ENCODE measurements around the gene HACD2.
"Not testable (repeated sequence)": the region's sequence is repeated elsewhere in the genome, so short reads cannot be mapped to it uniquely, and the experiment has no call there.

Gene HACD2

DNA sequence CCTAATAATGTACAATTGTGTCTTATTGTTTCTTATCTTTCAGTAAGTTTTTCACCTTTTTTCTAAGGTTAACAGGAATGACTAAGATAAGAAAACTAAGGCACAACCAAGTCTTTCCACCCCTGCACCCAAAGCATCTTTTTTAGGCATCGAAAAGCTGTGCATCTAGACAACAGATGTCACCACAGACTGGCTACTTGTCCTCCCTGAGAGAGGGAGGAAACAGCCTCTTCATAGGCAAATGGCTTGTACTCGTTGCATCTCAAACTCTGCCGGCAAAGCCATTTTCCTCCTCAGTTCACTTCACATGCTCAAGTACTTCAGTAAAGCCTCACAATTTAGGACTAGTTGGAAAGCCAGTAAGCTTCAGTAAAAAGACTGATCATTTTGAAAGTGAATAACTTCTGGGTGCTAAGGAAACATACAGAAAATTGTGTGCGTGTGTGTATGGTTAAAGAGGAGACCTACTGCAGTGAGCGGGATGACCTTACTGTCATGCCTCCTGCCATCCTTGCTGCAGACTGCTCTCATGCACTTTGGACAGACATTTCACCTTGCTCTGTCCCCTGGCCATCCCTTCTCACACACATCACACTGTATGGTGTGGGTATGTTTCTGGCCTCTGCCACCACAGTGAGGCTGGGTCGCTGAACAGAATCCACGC, 36.5 kb upstream of the HACD2 start:
- Mint-ChIP-seq H3K27ac (no peak overlapping the region), H3K36me3 (no peaks in the 10 kb centered on the region), H3K9me3 (no peaks in the 10 kb centered on the region), H3K27me3 (peaks cover 5% of the 10 kb centered on the region), H3K4me1 (no peaks in the 10 kb centered on the region), H3K4me3 (no peak overlapping the region)
- no peak for DNase-seq
- CTCF ChIA-PET, result interaction anchor here (0.7 kb wide), 1 partner anchor 132 kb away, joined by 3 read pairs; no protein-coding TSS in a partner anchor

DNA sequence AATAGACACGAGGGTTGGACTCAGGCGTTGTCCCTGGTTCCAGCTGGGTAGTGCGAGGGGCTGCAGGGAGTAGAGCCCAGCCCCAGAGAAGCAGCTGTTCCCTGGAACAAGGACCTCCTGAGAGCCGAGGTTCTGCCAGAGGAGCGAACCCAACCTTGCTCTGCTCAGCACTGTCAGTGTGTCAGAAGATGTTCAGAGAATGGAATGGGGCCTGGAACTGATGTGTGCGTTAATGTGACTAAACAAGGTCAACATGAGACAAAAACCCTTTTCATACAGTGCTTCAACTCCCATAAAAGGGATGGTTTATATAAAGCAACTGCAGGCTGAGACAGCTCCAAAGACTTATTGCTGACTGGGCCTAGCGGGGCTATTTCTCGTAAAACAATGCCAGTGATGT, 35.5 kb upstream of the HACD2 start:
- H3K4me3 Mint-ChIP-seq, result no peak overlapping the region
- CTCF ChIA-PET, result no interaction called here
- peaks cover 5% of the 10 kb centered on the region for H3K27me3 Mint-ChIP-seq
- no peaks in the 10 kb centered on the region for H3K4me1 Mint-ChIP-seq
- no peaks in the 10 kb centered on the region for H3K36me3 Mint-ChIP-seq
- no peak overlapping the region for H3K27ac Mint-ChIP-seq
- H3K9me3 Mint-ChIP-seq, result no peaks in the 10 kb centered on the region
- DNase-seq, result no peak

DNA sequence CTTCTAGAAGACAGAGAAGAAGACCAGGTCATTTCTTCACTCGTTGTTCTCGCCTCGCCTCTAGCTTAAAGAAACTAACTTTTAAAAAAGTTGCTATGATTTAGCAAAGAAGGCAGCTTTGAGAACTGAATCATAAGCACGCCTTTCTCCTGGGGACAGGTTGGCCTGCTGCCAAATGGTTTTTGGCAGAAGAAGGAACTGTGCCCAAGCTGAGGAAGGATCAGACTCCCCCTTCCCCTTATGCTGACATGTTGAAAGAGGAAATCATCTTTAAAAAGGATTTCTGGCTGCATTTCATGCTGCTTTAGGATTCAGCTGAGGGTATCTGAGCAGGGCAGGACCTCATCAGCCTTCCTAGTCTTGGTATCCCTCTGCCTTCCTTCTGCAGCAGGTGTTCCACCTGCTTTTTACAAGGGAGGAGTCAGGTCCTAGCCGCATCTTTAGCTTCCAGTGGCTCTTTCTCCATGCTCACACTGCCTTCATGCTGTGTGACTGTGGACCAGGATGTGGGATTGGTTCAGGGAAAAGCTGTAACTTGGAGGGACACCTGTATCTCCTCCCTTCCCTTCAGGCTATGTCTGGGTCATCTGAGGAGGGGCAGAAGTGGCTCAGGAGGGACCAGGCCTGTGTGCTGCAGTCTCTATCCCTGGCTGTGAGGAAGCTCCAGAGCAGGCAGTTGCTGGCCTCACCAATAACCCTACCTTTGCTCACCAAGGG, 34.1 kb upstream of the HACD2 start:
- no peak overlapping the region for H3K27ac Mint-ChIP-seq
- peaks cover 5% of the 10 kb centered on the region for H3K27me3 Mint-ChIP-seq
- H3K4me3 Mint-ChIP-seq, result no peak overlapping the region
- no peak for DNase-seq
- H3K9me3 Mint-ChIP-seq, result no peaks in the 10 kb centered on the region
- no peaks in the 10 kb centered on the region for H3K4me1 Mint-ChIP-seq
- CTCF ChIA-PET, result interaction anchor here (0.9 kb wide), 1 partner anchor 105 kb away, joined by 4 read pairs; no protein-coding TSS in a partner anchor
- peaks cover 1% of the 10 kb centered on the region for H3K36me3 Mint-ChIP-seq

DNA sequence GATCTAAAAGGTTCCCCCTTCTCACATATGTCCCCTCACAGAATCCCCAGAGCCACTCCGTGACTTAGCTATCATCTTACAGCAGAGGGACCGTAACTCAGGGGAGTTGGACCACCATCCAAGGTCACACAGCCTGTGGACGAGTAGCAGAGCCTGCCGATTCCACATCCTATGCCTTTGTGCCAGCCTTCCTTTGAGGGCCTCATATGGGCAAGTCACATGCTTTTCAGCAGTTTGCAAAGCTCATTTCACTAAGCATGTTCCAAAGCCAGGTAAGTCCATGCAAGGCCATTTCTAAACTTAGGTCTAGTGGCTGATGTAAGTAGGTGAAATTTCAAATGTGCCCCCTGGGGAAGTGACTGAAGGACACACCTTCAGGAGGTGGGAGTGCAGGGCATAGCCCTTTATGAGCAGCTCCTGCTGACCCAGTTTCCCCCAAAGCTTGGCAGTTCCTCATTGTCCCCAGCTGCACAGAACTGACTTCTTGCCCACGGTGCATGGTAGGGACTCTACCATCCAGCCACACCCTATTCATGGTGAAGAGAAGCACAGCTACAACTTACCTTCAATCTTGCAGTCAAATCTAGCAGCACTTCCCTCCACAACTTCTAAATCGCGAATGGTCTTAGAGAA, 33.3 kb upstream of the HACD2 start:
- Mint-ChIP-seq H3K4me1 (no peaks in the 10 kb centered on the region), H3K9me3 (no peaks in the 10 kb centered on the region), H3K36me3 (peaks cover 1% of the 10 kb centered on the region), H3K4me3 (no peak overlapping the region), H3K27me3 (peaks cover 5% of the 10 kb centered on the region), H3K27ac (no peak overlapping the region)
- CTCF ChIA-PET, result interaction anchor here (0.9 kb wide), 1 partner anchor 105 kb away, joined by 4 read pairs; no protein-coding TSS in a partner anchor
- DNase-seq, result no peak

GRCh38 chr3:123616593-123616992, 31.7 kb upstream of the HACD2 start:
- CTCF ChIA-PET, result no interaction called here
- Mint-ChIP-seq H3K27ac (no peak overlapping the region), H3K9me3 (no peaks in the 10 kb centered on the region)

GRCh38 chr3:123613543-123613942, 28.7 kb upstream of the HACD2 start:
- H3K4me1 Mint-ChIP-seq, result peaks cover 4% of the 10 kb centered on the region
- no peaks in the 10 kb centered on the region for H3K9me3 Mint-ChIP-seq
- CTCF ChIA-PET, result interaction anchor here (0.9 kb wide), 1 partner anchor 110 kb away, joined by 3 read pairs; no protein-coding TSS in a partner anchor
- peaks cover 3% of the 10 kb centered on the region for H3K36me3 Mint-ChIP-seq
- no peak for DNase-seq
- H3K27ac Mint-ChIP-seq, result no peak overlapping the region
- H3K27me3 Mint-ChIP-seq, result no peaks in the 10 kb centered on the region
- H3K4me3 Mint-ChIP-seq, result no peak overlapping the region

More at GRCh38 chr3:123616593-123616992, 31.7 kb upstream of the HACD2 start:
- no peaks in the 10 kb centered on the region for H3K27me3 Mint-ChIP-seq
- no peaks in the 10 kb centered on the region for H3K4me1 Mint-ChIP-seq
- H3K36me3 Mint-ChIP-seq, result peaks cover 3% of the 10 kb centered on the region
- no peak for DNase-seq
- no peak overlapping the region for H3K4me3 Mint-ChIP-seq

DNA sequence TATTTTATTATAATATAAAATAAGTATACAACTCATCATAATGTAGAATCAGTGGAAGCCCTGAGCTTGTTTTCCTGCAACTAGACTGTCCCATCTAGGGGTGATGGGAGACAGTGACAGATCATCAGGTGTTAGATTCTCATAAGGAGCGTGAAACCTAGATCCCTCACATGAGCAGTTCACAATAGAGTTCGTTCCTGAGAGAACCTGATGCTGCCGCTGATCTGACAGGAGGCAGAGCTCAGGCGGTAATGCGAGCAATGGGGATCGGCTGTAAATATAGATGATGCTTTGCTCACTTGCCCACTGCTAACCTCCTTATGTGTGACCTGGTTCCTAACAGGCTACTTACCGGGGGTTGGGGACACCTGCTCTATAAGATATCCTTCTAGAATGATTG, 26.8 kb upstream of the HACD2 start:
- not testable (repeated sequence) for H3K4me3 Mint-ChIP-seq, H3K9me3 Mint-ChIP-seq, H3K4me1 Mint-ChIP-seq, H3K27ac Mint-ChIP-seq, H3K27me3 Mint-ChIP-seq, DNase-seq, H3K36me3 Mint-ChIP-seq
- CTCF ChIA-PET, result interaction anchor here (1.4 kb wide), 1 partner anchor 31 kb away, joined by 6 read pairs; no protein-coding TSS in a partner anchor

DNA sequence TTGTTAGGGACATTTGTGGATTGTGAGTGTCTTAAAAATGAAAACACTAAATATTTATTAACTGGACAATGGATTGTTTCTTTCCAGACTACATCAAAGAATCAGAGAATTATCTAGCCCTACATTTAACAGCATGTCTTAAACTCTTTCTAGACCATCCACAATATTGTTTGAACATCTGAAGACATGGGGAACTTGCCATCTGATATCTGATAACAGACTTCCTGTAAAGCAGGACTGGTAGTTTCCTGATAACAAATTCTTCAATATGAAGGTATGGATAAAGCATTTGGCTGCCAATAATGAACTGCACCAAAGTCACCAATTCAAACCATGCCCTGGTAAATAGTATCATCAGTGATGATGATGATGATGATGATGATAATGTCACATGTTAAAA, 26.2 kb upstream of the HACD2 start:
- Mint-ChIP-seq H3K9me3 (no peaks in the 10 kb centered on the region), H3K27me3 (no peaks in the 10 kb centered on the region), H3K27ac (no peak overlapping the region), H3K36me3 (peaks cover 5% of the 10 kb centered on the region), H3K4me1 (peaks cover 4% of the 10 kb centered on the region), H3K4me3 (no peak overlapping the region)
- DNase-seq, result no peak
- CTCF ChIA-PET, result no interaction called here

GRCh38 chr3:123610331-123610730, 25.5 kb upstream of the HACD2 start:
- peaks cover 4% of the 10 kb centered on the region for H3K4me1 Mint-ChIP-seq
- CTCF ChIA-PET, result no interaction called here
- H3K9me3 Mint-ChIP-seq, result no peaks in the 10 kb centered on the region
- H3K27me3 Mint-ChIP-seq, result no peaks in the 10 kb centered on the region
- peaks cover 5% of the 10 kb centered on the region for H3K36me3 Mint-ChIP-seq
- no peak overlapping the region for H3K27ac Mint-ChIP-seq
- no peak for DNase-seq
- H3K4me3 Mint-ChIP-seq, result no peak overlapping the region

GRCh38 chr3:123609063-123609462, 24.2 kb upstream of the HACD2 start:
- no peak for DNase-seq
- CTCF ChIA-PET, result interaction anchor here (0.7 kb wide), 1 partner anchor 33 kb away, joined by 4 read pairs; no protein-coding TSS in a partner anchor
- peaks cover 4% of the 10 kb centered on the region for H3K4me1 Mint-ChIP-seq
- peaks cover 5% of the 10 kb centered on the region for H3K36me3 Mint-ChIP-seq
- no peaks in the 10 kb centered on the region for H3K27me3 Mint-ChIP-seq
- no peak overlapping the region for H3K4me3 Mint-ChIP-seq
- H3K9me3 Mint-ChIP-seq, result no peaks in the 10 kb centered on the region
- no peak overlapping the region for H3K27ac Mint-ChIP-seq

GRCh38 chr3:123608263-123608937, 23.5 kb upstream of the HACD2 start:
- Mint-ChIP-seq H3K4me1 (peaks cover 4% of the 10 kb centered on the region), H3K27me3 (no peaks in the 10 kb centered on the region), H3K27ac (no peak overlapping the region), H3K4me3 (no peak overlapping the region), H3K36me3 (peaks cover 3% of the 10 kb centered on the region), H3K9me3 (no peaks in the 10 kb centered on the region)
- no peak for DNase-seq
- CTCF ChIA-PET, result interaction anchor here (0.7 kb wide), 1 partner anchor 33 kb away, joined by 4 read pairs; no protein-coding TSS in a partner anchor

- DNase-seq, result no peak
- Mint-ChIP-seq H3K4me1 (peaks cover 4% of the 10 kb centered on the region), H3K9me3 (no peaks in the 10 kb centered on the region), H3K36me3 (peaks cover 2% of the 10 kb centered on the region), H3K27me3 (no peaks in the 10 kb centered on the region), H3K27ac (no peak overlapping the region), H3K4me3 (no peak overlapping the region)
- CTCF ChIA-PET, result no interaction called here
Measured at GRCh38 chr3:123606527-123606926, 21.7 kb upstream of the HACD2 start.

DNA sequence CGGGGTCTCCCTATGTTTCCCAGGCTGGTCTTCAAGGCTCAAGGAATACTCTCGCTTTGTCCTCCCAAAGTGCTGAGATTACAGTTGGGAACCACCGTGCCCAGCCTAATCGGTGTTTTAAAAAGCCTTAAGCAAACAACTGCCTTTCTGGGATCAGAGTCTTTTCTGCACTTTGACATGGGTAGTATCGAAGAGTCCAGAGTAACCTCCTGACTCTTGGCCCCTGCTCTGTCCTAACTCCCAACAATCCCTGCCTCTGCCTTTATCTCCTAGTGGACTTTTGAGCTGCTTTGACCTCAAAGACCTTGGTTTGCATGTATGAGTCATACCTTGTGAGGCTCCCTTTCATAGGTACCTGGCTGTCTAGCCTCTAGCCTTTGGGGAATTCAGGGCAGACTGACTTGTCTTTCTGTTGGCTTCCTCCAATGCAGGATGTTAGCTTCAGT, 21.0 kb upstream of the HACD2 start:
- Mint-ChIP-seq H3K27ac (no peak overlapping the region), H3K4me3 (no peak overlapping the region), H3K36me3 (peaks cover 2% of the 10 kb centered on the region), H3K27me3 (no peaks in the 10 kb centered on the region), H3K4me1 (no peaks in the 10 kb centered on the region), H3K9me3 (no peaks in the 10 kb centered on the region)
- CTCF ChIA-PET, result no interaction called here
- DNase-seq, result no peak

DNA sequence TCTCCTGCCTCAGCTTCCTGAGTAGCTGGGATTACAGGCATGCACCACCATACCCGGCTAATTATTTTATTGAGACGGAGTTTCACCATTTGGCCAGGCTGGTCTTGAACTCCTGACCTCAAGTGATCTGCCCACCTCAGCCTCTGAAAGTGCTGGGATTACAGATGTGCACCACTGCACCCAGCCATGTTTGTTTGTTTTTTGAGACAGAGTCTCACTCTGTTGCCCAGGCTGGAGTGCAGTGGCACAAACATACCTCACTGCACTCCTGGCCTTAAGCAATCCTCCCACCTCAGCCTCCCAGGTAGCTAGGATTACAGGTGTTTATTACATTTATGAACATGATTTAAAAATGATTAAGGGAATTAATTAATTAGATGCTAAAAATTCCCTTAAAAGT, 18.3 kb upstream of the HACD2 start:
- CTCF ChIA-PET, H3K27ac Mint-ChIP-seq, H3K36me3 Mint-ChIP-seq, H3K4me1 Mint-ChIP-seq, DNase-seq, H3K27me3 Mint-ChIP-seq, H3K4me3 Mint-ChIP-seq, H3K9me3 Mint-ChIP-seq: not testable (repeated sequence)
